GM12874 (cell line): ENCODE results near the gene SCN10A.

Experiments
- TF ChIP-seq, protein P1 (sequence below): IDR thresholded peaks from 2 replicates; pipeline ENCODE4 v1.5.1; 2011; ENCODE audit warnings: low read depth, mild to moderate bottlenecking, control low read depth, low read length, moderate library complexity; ENCODE audit not compliant: insufficient read depth

Gene SCN10A

DNA sequence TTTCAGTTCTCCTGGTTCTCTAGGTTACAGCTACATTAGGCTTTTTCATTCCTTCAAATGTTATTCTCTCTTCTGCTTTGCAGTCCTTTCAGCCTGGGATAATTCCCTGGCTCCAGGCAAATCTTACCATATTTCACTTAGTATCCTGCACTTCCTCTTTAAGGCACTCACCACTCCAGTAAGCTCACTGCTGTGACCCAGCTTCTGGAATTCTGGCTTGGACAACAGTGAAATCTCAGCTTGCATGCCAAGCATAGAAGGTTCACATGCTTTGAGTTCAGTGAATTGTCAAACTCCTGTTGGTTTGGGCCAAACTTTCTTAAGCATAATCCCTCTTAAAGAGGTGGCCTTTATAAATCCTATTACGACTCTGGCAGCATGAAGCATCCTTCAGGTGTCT lies 69.4 kb downstream of the SCN10A start:
- TF ChIP-seq, protein P1, sequence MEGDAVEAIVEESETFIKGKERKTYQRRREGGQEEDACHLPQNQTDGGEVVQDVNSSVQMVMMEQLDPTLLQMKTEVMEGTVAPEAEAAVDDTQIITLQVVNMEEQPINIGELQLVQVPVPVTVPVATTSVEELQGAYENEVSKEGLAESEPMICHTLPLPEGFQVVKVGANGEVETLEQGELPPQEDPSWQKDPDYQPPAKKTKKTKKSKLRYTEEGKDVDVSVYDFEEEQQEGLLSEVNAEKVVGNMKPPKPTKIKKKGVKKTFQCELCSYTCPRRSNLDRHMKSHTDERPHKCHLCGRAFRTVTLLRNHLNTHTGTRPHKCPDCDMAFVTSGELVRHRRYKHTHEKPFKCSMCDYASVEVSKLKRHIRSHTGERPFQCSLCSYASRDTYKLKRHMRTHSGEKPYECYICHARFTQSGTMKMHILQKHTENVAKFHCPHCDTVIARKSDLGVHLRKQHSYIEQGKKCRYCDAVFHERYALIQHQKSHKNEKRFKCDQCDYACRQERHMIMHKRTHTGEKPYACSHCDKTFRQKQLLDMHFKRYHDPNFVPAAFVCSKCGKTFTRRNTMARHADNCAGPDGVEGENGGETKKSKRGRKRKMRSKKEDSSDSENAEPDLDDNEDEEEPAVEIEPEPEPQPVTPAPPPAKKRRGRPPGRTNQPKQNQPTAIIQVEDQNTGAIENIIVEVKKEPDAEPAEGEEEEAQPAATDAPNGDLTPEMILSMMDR = no peak

DNA sequence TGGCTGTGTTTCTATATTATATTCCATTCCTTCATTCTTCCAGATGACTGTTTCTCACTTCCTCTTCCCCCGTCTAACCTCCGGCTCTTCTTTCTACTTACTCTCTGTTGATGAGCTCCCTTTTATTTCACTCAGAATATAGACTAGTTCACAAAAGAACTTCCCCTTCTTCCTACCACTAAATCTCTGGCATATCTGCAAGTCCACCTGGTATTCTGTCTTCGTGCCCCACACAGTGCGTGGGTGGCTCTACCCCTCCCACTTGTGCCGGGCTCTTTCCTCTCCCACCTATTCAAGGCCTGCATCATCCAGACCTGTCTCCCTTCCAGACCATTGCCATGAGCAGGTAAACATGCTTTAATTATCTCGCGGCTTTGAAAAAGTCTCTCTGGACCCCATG lies 73.0 kb downstream of the SCN10A start:
- TF ChIP-seq, protein P1 = no peak

DNA sequence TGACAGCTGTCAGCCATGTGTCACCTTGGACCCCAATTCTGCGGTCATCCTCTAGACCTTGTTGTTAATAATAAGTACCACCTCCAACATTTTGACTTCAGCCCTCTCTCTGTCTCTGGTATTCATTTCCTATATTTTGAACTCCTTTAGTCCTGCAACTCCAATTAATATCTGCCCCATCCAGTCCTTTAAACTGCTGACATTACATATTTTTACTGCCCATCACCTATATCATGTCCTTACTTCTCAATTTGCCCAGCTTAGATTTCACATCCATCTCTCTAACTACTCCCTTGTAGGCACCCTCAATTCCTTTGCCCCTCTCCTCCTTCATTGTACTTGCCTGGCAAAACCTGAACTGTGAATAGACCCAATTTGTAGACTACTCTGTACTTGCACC lies 73.5 kb downstream of the SCN10A start:
- TF ChIP-seq, protein P1 = no peak

DNA sequence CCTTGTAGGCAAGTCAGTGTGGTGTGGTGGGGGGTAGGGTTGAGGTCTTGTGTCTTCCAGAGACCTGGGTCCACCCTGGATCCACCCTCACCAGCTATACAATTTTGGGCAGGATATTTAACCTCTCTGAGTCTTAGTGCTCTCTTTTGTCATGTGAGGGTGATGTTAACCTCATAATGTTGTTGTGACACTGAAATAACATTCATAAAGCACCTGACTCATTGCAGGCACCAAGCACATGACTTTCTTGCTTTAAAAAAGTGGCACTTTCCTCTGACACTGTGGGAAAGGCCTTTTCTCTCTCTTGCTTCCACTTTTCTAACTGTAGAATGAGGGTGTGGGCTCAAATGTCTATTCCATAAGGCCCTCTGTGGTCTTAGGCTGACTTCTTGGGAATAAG lies 75.5 kb downstream of the SCN10A start:
- TF ChIP-seq, protein P1 = no peak

DNA sequence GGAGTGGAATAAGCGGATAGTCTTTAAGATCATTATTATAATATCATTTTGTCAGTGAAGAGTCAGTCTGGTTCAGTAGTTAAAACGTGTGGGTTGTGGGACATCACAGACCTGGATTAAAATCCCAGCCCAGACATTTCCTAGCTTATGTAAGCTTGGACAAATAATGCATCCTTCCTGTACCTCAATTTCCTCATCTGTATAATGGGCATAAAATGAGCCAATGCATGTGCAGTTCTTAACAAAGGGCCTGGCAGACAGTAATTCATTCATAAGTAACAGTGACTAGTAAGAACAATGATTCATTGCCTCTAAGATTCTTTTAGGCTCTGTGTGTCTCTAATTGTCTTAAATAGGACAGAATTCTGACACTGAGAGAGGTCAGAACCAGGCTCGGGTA lies 76.1 kb downstream of the SCN10A start:
- TF ChIP-seq, protein P1 = no peak

DNA sequence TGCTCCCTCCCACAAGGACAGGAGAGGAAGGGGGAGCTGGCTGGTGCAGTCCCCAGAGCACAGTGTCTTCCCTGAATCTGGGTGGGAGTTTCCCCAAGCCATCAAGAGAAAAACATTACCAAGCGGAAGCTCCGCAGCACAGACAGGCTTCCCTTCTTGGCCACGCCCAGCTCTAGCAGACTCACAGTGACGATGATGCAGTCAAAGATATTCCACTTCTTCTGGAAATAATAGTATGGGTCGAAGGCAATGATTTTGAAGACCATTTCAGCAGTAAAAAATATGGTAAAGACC lies 76.7 kb downstream of the SCN10A start:
- TF ChIP-seq, protein P1 = no peak

DNA sequence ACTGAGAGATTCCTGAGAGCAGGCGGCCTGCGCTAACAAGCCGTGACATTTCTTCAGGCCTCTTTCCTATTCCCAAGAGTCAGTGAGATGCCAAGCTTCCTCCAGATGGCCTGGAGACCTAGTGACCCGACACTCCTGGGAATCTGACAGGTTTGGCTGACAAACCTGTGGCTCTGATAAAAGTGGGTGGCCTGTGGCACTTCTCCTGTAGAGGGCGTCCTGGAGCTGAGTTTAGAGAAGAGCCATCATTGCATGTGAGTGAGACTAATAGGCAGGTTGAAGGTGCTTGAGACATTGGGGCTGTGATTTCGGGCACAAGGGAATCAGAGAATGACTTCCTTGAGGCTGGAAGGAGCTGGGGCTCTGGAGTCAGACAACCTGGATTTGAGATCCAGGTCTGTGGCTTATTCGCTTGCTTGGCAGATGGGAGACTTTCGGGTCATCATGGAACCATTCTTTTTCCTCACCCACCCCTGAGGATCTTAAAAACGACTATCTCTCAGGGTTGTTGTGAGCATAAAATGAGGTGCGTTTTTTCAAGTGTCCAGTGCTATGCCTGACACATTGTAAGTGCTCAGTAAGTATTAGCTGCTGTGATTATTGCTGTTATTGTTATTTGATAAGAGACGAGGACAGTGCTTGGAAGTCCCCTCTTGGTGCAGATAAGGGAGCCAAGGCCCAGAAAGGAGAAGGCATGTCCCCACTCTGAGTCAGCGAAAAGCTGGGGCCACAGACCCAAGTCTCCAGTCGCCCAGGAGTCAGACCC lies 77.2 kb downstream of the SCN10A start:
- TF ChIP-seq, protein P1 = peak; percentile 78

DNA sequence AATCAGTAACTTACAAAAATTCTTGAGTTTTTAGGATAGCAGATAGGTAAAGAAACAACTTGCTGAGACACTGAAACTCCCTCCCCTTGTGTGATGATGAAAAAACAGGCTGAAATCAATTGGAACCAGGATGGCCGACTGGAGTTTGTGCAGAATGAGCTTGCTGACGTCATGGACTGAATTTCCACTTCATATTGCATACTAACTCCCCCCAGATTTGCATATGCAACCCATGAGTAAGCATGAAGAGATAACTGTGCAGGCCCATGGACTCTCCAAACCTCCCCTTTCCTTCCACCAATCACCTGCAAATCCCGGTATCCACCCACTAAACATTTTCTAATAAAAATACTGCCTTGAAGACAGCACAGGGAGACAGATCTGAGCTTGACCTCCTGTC lies 84.5 kb downstream of the SCN10A start:
- TF ChIP-seq, protein P1 = no peak
